Activated naive CD8-positive, alpha-beta T cell (primary cell): Measurements from ENCODE around the gene ANK2.
"Not testable (repeated sequence)": the region's sequence is repeated elsewhere in the genome, so short reads cannot be mapped to it uniquely, and the experiment has no call there.

ENCODE experiments used
- H3K27ac Mint-ChIP-seq: one replicate; pipeline ENCODE4 v1.8.0; 2021; ENCODE audit warnings: mixed read lengths
- H3K27me3 Mint-ChIP-seq: one replicate; pipeline ENCODE4 v1.8.0; 2021; ENCODE audit warnings: mixed read lengths
- H3K36me3 Mint-ChIP-seq: one replicate; pipeline ENCODE4 v1.8.0; 2021; ENCODE audit warnings: mixed read lengths
- H3K4me1 Mint-ChIP-seq: one replicate; pipeline ENCODE4 v1.8.0; 2021; ENCODE audit warnings: low read depth, mixed read lengths
- H3K4me3 Mint-ChIP-seq: one replicate; pipeline ENCODE4 v1.8.0; 2021; ENCODE audit warnings: mild to moderate bottlenecking, mixed read lengths
- H3K9me3 Mint-ChIP-seq: one replicate; pipeline ENCODE4 v1.8.0; 2021; ENCODE audit warnings: low read depth, mixed read lengths

ANK2 gene

DNA sequence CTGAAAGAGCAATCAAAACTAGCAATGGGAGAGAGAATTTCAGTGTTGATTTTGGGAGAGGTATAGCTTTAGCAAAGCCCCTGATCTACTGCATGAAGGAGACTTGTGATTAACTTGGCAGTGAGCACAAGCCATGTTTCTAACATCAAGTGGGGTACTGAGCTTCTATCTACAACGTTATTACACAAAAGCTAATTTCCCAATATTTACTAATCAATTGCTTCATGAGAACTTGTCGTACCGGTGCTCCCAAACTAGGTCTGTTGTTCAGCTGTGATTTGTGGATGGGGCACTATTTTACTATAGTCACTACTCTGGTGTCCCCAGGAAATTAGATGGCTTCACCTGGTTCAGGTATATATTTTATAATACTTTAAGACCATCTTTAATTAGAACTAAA, 16.2 kb downstream of the ANK2 start:
- Mint-ChIP-seq H3K27ac (no peak overlapping the region), H3K36me3 (no peaks in the 10 kb centered on the region), H3K4me1 (no peaks in the 10 kb centered on the region), H3K4me3 (no peak overlapping the region), H3K27me3 (peaks cover 8% of the 10 kb centered on the region), H3K9me3 (no peaks in the 10 kb centered on the region)

DNA sequence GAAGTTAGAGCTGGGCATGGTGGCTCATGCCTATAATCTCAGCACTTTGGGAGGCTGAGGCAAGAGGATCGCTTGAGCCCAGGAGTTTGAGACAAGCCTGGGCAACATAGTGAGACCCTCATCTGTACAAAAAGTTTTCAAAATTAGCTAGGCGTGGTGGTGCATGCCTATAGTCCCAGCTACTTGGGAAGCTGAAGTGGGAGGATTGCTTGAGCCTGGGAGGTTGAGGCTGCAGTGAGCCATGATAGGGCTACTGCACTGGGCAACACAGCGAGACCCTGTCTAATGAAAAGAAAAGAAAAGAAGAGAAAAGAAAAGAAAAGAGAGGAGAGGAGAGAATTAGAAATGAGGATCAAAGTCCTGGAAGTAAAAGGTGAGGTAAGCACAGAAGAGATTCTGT, 19.3 kb downstream of the ANK2 start:
- not testable (repeated sequence) for H3K4me3 Mint-ChIP-seq, H3K27me3 Mint-ChIP-seq, H3K4me1 Mint-ChIP-seq, H3K9me3 Mint-ChIP-seq, H3K27ac Mint-ChIP-seq, H3K36me3 Mint-ChIP-seq

GRCh38 chr4:113069212-113069892, 19.9 kb downstream of the ANK2 start:
- no peak overlapping the region for H3K4me3 Mint-ChIP-seq
- H3K4me1 Mint-ChIP-seq: no peaks in the 10 kb centered on the region
- peaks cover 8% of the 10 kb centered on the region for H3K27me3 Mint-ChIP-seq
- H3K27ac Mint-ChIP-seq: no peak overlapping the region
- no peaks in the 10 kb centered on the region for H3K36me3 Mint-ChIP-seq
- peaks cover 8% of the 10 kb centered on the region for H3K9me3 Mint-ChIP-seq

DNA sequence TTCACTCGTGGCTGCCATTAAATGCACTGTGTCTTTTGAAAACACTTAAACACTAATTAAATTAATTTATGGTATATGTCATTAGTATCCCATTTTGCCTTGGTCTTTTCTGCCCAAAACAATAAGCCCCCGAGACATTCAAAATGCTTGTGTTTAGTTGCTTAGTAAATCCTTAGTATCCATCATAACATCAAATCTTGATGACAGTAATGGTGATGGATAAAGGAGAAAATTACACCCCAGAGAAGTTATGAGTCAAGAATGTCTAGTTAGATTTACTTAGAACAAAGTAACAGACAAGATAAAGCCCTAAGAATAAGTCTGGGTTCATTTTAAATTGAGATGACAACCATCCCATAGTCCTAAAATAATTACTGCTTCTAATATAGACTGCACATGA, 21.3 kb downstream of the ANK2 start:
- no peaks in the 10 kb centered on the region for H3K36me3 Mint-ChIP-seq
- H3K27me3 Mint-ChIP-seq: peaks cover 7% of the 10 kb centered on the region
- H3K9me3 Mint-ChIP-seq: peaks cover 8% of the 10 kb centered on the region
- H3K27ac Mint-ChIP-seq: no peak overlapping the region
- H3K4me3 Mint-ChIP-seq: no peak overlapping the region
- H3K4me1 Mint-ChIP-seq: no peaks in the 10 kb centered on the region

GRCh38 chr4:113071274-113071673, 21.8 kb downstream of the ANK2 start:
- peaks cover 8% of the 10 kb centered on the region for H3K9me3 Mint-ChIP-seq
- no peaks in the 10 kb centered on the region for H3K4me1 Mint-ChIP-seq
- H3K27me3 Mint-ChIP-seq: peaks cover 7% of the 10 kb centered on the region
- no peak overlapping the region for H3K27ac Mint-ChIP-seq
- H3K4me3 Mint-ChIP-seq: no peak overlapping the region
- no peaks in the 10 kb centered on the region for H3K36me3 Mint-ChIP-seq

DNA sequence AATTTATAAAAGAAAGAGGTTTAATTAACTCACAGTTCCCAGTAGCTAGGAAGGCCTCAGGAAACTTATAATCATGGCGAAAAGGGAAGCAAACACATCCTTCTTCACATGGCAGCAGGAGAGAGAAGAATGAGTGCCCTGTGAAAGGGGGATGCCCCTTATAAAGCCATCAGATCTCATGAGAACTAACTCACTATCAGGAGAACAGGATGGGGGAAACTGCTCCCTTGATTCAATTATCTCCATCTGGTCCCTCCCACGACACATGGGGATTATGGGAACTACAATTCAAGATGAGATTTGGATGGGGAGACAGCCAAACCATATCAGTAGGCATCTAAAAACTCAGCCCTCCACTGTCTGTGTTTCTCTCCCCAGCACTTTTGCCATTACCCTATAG, 22.4 kb downstream of the ANK2 start:
- no peak overlapping the region for H3K4me3 Mint-ChIP-seq
- H3K27me3 Mint-ChIP-seq: peaks cover 6% of the 10 kb centered on the region
- H3K4me1 Mint-ChIP-seq: no peaks in the 10 kb centered on the region
- H3K27ac Mint-ChIP-seq: no peak overlapping the region
- peaks cover 8% of the 10 kb centered on the region for H3K9me3 Mint-ChIP-seq
- H3K36me3 Mint-ChIP-seq: no peaks in the 10 kb centered on the region

GRCh38 chr4:113073451-113074005, 24.1 kb downstream of the ANK2 start:
- no peak overlapping the region for H3K4me3 Mint-ChIP-seq
- H3K36me3 Mint-ChIP-seq: no peaks in the 10 kb centered on the region
- no peak overlapping the region for H3K27ac Mint-ChIP-seq

GRCh38 chr4:113077575-113077974, 28.1 kb downstream of the ANK2 start:
- H3K27ac Mint-ChIP-seq: no peak overlapping the region
- H3K27me3 Mint-ChIP-seq: no peaks in the 10 kb centered on the region
- no peaks in the 10 kb centered on the region for H3K36me3 Mint-ChIP-seq
- no peaks in the 10 kb centered on the region for H3K9me3 Mint-ChIP-seq
- H3K4me3 Mint-ChIP-seq: no peak overlapping the region
- no peaks in the 10 kb centered on the region for H3K4me1 Mint-ChIP-seq

More at GRCh38 chr4:113073451-113074005, 24.1 kb downstream of the ANK2 start:
- Mint-ChIP-seq H3K27me3 (peaks cover under 1% of the 10 kb centered on the region), H3K4me1 (no peaks in the 10 kb centered on the region), H3K9me3 (peaks cover 8% of the 10 kb centered on the region)

DNA sequence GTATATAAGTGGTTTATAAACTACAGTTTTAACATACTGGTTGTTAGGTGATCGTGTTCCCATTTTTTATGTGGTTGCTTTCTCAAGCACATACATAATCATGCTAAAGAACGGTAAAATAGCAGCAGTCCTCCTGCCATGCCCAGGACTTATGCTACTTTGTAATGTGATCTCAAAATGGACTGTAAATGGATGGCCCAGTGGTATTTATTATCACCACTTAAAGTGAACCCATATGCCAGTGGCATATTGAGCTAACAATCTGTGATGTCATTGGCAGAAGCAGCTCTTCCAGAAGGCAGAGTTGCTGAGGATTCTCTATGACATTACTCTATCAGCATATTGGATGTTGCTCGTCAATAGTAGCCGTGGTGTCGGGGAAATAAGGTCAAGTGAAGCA, 28.6 kb downstream of the ANK2 start:
- no peak overlapping the region for H3K4me3 Mint-ChIP-seq
- no peaks in the 10 kb centered on the region for H3K27me3 Mint-ChIP-seq
- H3K4me1 Mint-ChIP-seq: no peaks in the 10 kb centered on the region
- no peaks in the 10 kb centered on the region for H3K9me3 Mint-ChIP-seq
- no peaks in the 10 kb centered on the region for H3K36me3 Mint-ChIP-seq
- H3K27ac Mint-ChIP-seq: no peak overlapping the region

DNA sequence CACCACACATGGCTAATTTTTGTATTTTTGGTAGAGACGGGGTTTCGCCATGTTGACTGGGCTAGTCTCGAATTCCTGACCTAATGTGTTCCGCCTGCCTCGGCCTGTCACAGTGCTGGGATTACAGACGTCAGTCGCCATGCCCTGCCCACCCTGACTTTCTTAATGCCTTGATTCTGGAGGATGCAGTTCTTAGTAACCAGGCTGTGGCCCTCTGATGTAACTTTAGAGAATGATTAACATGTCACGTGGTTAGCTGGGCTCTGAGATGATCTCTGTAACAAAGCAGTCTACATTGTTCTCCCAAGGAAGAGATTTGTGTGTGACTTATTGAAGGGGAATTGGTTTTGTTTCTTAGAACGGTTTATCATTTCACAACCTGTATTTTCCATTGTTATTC, 30.6 kb downstream of the ANK2 start:
- no peak overlapping the region for H3K27ac Mint-ChIP-seq
- no peak overlapping the region for H3K4me3 Mint-ChIP-seq
- H3K9me3 Mint-ChIP-seq: no peaks in the 10 kb centered on the region
- H3K27me3 Mint-ChIP-seq: peaks cover 2% of the 10 kb centered on the region
- H3K36me3 Mint-ChIP-seq: no peaks in the 10 kb centered on the region
- no peaks in the 10 kb centered on the region for H3K4me1 Mint-ChIP-seq

DNA sequence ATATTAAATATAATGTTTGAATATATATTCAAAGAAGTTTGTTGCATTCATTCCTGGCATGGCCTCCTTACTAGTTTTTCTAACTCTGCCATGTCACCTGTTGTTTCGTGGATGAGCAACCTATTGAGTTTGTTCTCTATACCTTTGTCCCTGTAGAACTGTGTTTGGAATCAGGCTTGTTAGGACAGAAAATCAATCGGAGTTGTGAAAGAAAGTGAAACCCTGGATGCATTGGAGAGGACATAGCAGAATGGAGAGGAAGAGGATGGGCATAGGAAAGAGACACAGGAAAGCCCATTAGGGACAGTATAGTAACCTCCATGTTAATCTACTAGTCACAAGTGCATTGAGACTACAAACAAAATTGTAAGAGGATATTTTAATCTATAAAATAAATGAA, 31.2 kb downstream of the ANK2 start:
- Mint-ChIP-seq H3K9me3 (no peaks in the 10 kb centered on the region), H3K4me3 (no peak overlapping the region), H3K27me3 (peaks cover 2% of the 10 kb centered on the region), H3K36me3 (no peaks in the 10 kb centered on the region), H3K27ac (no peak overlapping the region), H3K4me1 (no peaks in the 10 kb centered on the region)

DNA sequence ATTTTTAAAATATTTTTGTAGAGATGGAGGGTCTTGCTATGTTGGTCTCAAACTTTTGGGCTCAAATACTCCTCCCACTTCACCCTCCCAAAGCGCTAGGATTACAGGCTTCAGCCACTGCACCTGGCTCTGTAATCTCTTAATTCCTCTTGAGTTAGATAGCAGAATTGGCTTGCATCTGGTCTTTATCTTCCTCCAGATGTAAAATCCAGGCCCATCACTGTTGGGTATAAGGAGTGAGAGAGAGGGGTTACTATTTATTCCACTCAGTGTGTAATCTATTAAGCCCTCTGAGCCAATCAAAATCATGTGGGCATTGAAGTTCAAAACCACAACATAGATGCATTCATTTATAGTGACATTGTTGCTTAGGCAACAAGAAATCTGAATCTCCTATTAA, 33.9 kb downstream of the ANK2 start:
- H3K36me3 Mint-ChIP-seq: no peaks in the 10 kb centered on the region
- H3K4me1 Mint-ChIP-seq: no peaks in the 10 kb centered on the region
- no peak overlapping the region for H3K4me3 Mint-ChIP-seq
- H3K27me3 Mint-ChIP-seq: peaks cover 2% of the 10 kb centered on the region
- H3K27ac Mint-ChIP-seq: no peak overlapping the region
- H3K9me3 Mint-ChIP-seq: no peaks in the 10 kb centered on the region

DNA sequence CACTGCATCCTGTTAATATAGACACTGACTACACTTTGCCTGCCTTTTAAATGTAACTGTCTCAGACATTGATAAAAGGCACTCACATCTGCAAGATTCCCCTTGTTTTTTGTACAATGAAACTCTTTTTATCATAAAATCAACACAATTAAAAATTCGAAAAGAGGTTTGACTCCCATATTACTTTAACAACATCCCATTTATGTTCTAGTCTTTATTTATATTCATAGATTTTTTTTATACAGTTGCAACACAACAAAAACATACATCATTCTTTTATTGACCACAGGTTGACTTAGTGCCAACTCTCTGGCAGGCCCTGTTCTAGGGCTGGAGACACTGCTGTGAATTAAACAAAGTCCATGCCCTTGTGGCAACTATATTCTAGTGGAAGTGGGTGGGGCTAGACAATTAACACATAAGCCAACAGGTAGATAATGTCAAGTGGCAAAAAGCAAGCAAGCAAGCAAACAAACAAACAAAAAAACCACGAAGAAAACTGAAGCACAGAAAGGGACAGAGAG, 36.8 kb downstream of the ANK2 start:
- peaks cover 2% of the 10 kb centered on the region for H3K27me3 Mint-ChIP-seq
- no peaks in the 10 kb centered on the region for H3K4me1 Mint-ChIP-seq
- H3K36me3 Mint-ChIP-seq: no peaks in the 10 kb centered on the region
- no peak overlapping the region for H3K4me3 Mint-ChIP-seq
- H3K9me3 Mint-ChIP-seq: no peaks in the 10 kb centered on the region
- no peak overlapping the region for H3K27ac Mint-ChIP-seq

DNA sequence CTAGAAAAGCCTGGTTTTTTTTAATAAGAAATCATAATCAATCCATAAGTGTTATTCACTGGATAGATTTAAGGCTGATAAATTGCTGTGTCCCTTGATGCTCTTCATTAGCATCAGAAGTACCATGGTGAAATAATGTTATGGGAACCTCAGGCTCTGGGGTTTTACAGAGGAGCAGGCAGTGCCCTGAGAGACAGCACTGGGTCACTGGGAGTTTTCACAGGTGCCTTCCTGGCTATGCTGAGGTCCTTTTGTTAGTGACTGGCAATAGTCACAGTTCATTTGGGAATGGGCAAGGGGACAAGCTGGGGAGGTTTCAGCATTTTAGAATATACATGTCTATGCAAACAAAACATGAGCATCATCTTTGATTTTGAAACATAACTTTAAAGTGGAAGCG, 38.6 kb downstream of the ANK2 start:
- Mint-ChIP-seq H3K36me3 (no peaks in the 10 kb centered on the region), H3K9me3 (no peaks in the 10 kb centered on the region), H3K4me1 (no peaks in the 10 kb centered on the region), H3K27ac (no peak overlapping the region), H3K4me3 (no peak overlapping the region), H3K27me3 (peaks cover 2% of the 10 kb centered on the region)

- no peak overlapping the region for H3K4me3 Mint-ChIP-seq
- H3K4me1 Mint-ChIP-seq: no peaks in the 10 kb centered on the region
- H3K27me3 Mint-ChIP-seq: no peaks in the 10 kb centered on the region
- no peak overlapping the region for H3K27ac Mint-ChIP-seq
- no peaks in the 10 kb centered on the region for H3K36me3 Mint-ChIP-seq
- no peaks in the 10 kb centered on the region for H3K9me3 Mint-ChIP-seq
These were observed 41.5 kb downstream of the ANK2 start for GRCh38 chr4:113090954-113091353.

GRCh38 chr4:113094331-113094730, 44.9 kb downstream of the ANK2 start:
- no peak overlapping the region for H3K27ac Mint-ChIP-seq
- H3K36me3 Mint-ChIP-seq: no peaks in the 10 kb centered on the region
- H3K27me3 Mint-ChIP-seq: no peaks in the 10 kb centered on the region
- no peaks in the 10 kb centered on the region for H3K9me3 Mint-ChIP-seq
- H3K4me1 Mint-ChIP-seq: no peaks in the 10 kb centered on the region
- no peak overlapping the region for H3K4me3 Mint-ChIP-seq
